ENCODE results near the gene MYO1H. TPM values are rescaled to one million over a fixed set of nuclear protein-coding genes. Genes with fewer than 3 reads are reported as not detected.

The MYO1H gene, protein sequence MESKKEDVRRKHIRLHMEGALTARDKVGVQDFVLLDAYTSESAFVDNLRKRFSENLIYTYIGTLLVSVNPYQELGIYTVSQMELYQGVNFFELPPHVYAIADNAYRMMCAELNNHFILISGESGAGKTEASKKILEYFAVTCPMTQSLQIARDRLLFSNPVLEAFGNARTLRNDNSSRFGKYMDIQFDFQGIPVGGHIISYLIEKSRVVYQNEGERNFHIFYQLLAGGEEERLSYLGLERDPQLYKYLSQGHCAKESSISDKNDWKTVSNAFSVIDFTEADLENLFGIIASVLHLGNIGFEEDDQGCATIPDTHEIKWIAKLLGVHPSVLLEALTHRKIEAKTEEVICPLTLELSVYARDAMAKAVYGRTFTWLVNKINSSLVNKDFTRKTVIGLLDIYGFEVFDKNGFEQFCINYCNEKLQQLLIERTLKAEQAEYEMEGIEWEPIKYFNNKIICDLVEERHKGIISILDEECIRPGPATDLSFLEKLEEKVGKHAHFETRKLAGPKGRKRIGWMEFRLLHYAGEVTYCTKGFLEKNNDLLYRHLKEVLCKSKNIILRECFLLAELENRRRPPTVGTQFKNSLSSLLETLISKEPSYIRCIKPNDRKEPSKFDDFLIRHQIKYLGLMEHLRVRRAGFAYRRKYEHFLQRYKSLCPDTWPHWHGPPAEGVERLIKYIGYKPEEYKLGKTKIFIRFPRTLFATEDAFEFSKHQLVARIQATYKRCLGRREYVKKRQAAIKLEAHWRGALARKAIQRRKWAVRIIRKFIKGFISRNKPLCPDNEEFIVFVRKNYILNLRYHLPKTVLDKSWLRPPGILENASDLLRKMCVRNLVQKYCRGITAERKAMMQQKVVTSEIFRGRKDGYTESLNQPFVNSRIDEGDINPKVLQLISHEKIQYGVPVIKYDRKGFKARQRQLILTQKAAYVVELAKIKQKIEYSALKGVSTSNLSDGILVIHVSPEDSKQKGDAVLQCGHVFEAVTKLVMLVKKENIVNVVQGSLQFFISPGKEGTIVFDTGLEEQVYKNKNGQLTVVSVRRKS
- 0.12 and 0.15 TPM in 2 replicates for polyA plus RNA-seq (2013)

DNA sequence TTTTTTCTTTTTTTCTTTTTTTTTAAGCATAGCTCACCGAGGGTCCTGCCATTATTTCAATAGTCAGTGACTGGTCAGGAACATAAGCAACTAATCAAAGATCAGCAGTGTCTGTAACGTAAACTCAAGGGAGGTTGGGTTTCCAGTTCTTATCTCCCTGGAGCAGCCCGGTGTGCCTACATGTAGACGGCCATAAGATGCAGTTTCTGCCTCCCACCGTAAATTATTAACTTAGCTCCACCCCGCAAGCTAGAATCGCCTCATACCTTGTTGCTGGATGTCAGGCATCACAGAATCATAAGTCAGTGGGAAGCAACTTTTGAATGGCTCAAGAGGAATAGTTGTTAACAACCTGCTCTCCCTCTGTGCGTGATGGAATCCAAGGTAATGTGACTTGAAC is at the start of gene MYO1H:
MYO1H (plus strand) TSS at position 312 of the 400 bp plus-strand sequence; CDS start at position 373, 61 bp downstream.
- no peak within 1 kb of the TSS for H3K4me3 ChIP-seq (ENCODE audit: low read depth, low read length)
- no peak within 1 kb of the TSS for H3K4me2 ChIP-seq (ENCODE audit: low read length)
- no peak within 1 kb of the TSS for H2AK5ac ChIP-seq (ENCODE audit: low read length)
- no peak within 1 kb of the TSS for H3K4ac ChIP-seq (ENCODE audit: low read depth, low read length)
- peaks cover 2% of the 10 kb centered on the region for H3K9me3 ChIP-seq (ENCODE audit: insufficient read depth, low read depth, low read length)
- no peak within 1 kb of the TSS for H3K23ac ChIP-seq (ENCODE audit: low read length)
- H2AFZ ChIP-seq (ENCODE audit: insufficient read depth, low read length, poor library complexity): no peak within 1 kb of the TSS
- no CpG with 5 or more reads among the region's 8 CpGs for WGBS (ENCODE audit: extremely low coverage, insufficient coverage, insufficient read length)
- H2BK12ac ChIP-seq (ENCODE audit: low read length): no peak within 1 kb of the TSS
- no peaks in the 10 kb centered on the region for H3K4me1 ChIP-seq (ENCODE audit: control insufficient read depth in 1 of 2, insufficient read depth in 2 of 2, low read length in 2 of 2)
- H2BK120ac ChIP-seq (ENCODE audit: insufficient read depth, low read length, poor library complexity): no peak within 1 kb of the TSS
- no peaks in the 10 kb centered on the region for H3K27me3 ChIP-seq (ENCODE audit: insufficient read depth, low read length)
- no peaks in the 10 kb centered on the region for H3K36me3 ChIP-seq (ENCODE audit: control insufficient read depth in 1 of 2, insufficient read depth in 2 of 2, low read length in 2 of 2)
- no peak for DNase-seq
- H2BK5ac ChIP-seq (ENCODE audit: low read depth, low read length, poor library complexity): no peak within 1 kb of the TSS
- no peak within 1 kb of the TSS for H4K8ac ChIP-seq (ENCODE audit: low read depth, low read length)
- no peaks in the 10 kb centered on the region for H3K79me1 ChIP-seq (ENCODE audit: low read length)
- H3K79me2 ChIP-seq (ENCODE audit: control insufficient read depth, insufficient read depth, low read length, poor library complexity): no peaks in the 10 kb centered on the region
- no peak within 1 kb of the TSS for H4K91ac ChIP-seq (ENCODE audit: low read depth, low read length)
- H3K14ac ChIP-seq (ENCODE audit: low read length): no peak within 1 kb of the TSS
- H4K12ac ChIP-seq (ENCODE audit: low read depth, low read length): no peak within 1 kb of the TSS
- no peak within 1 kb of the TSS for H3K27ac ChIP-seq (ENCODE audit: low read depth, low read length)
- no peak within 1 kb of the TSS for H3K9ac ChIP-seq (ENCODE audit: low read length)
- H3K18ac ChIP-seq (ENCODE audit: low read length): no peak within 1 kb of the TSS

DNA sequence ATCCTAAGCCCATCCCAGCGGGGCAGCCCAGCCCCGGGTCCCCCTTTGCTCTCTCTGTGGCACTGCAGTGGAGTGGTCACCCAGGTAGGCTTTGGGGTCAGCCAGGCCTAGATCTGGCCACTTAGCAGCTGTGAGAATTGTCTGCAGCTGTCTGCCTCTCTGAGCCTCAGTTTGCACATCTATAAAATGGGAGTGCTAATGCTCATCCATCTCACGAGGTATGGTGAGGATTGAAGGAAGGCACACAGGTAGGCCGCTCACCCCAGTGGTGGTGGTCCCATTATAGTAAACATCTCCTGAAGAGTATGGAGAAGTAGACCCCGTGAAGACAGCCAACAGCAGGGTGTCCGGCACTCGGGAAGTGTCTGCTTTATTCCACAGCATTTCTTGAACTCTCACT is 47.9 kb upstream of the MYO1H start:
- Histone ChIP-seq H3K9ac (ENCODE audit: low read length) (no peak overlapping the region), H3K14ac (ENCODE audit: low read length) (no peak overlapping the region), H2BK120ac (ENCODE audit: insufficient read depth, low read length, poor library complexity) (no peak overlapping the region), H3K27me3 (ENCODE audit: insufficient read depth, low read length) (no peaks in the 10 kb centered on the region), H3K18ac (ENCODE audit: low read length) (no peak overlapping the region), H3K79me1 (ENCODE audit: low read length) (no peaks in the 10 kb centered on the region), H3K23ac (ENCODE audit: low read length) (no peak overlapping the region), H3K9me3 (ENCODE audit: insufficient read depth, low read depth, low read length) (peaks cover 3% of the 10 kb centered on the region), H2BK12ac (ENCODE audit: low read length) (no peak overlapping the region), H4K12ac (ENCODE audit: low read depth, low read length) (no peak overlapping the region), H3K4ac (ENCODE audit: low read depth, low read length) (no peak overlapping the region), H3K27ac (ENCODE audit: low read depth, low read length) (no peak overlapping the region), H4K91ac (ENCODE audit: low read depth, low read length) (no peak overlapping the region), H2AFZ (ENCODE audit: insufficient read depth, low read length, poor library complexity) (no peak overlapping the region), H4K8ac (ENCODE audit: low read depth, low read length) (no peak overlapping the region), H2BK5ac (ENCODE audit: low read depth, low read length, poor library complexity) (no peak overlapping the region), H2AK5ac (ENCODE audit: low read length) (no peak overlapping the region), H3K4me2 (ENCODE audit: low read length) (no peak overlapping the region), H3K79me2 (ENCODE audit: control insufficient read depth, insufficient read depth, low read length, poor library complexity) (no peaks in the 10 kb centered on the region), H3K36me3 (ENCODE audit: control insufficient read depth in 1 of 2, insufficient read depth in 2 of 2, low read length in 2 of 2) (no peaks in the 10 kb centered on the region), H3K4me1 (ENCODE audit: control insufficient read depth in 1 of 2, insufficient read depth in 2 of 2, low read length in 2 of 2) (no peaks in the 10 kb centered on the region), H3K4me3 (ENCODE audit: low read depth, low read length) (no peak overlapping the region)
- WGBS (ENCODE audit: extremely low coverage, insufficient coverage, insufficient read length): no CpG with 5 or more reads among the region's 7 CpGs
- DNase-seq: no peak

DNA sequence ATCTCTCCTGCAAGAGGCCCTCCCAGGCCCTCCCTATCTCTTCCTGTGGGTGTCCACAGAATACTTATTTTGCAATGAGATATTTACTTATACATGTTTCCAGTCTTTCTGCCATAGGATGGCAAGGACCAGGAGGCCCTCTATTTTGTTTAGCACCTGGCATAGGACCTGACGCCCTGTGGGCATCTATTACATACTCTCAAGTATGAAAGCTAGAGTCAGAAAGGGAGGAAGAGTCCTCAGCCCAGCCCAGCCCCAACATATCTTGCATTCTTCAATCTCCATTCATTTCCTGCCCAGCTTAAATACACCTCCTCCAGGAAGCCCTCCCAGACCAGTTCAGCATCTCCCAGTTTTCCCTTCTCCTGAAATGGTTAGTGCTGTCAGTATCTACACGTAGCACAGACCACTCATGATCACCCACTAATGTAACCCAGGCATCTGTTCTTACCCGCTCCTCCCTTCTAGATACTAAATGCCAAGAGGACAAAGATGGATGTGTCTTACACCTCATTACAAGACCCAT is 46.0 kb upstream of the MYO1H start:
- no peak overlapping the region for H2BK12ac ChIP-seq (ENCODE audit: low read length)
- no peak overlapping the region for H2BK5ac ChIP-seq (ENCODE audit: low read depth, low read length, poor library complexity)
- no peak overlapping the region for H3K14ac ChIP-seq (ENCODE audit: low read length)
- no peaks in the 10 kb centered on the region for H3K27me3 ChIP-seq (ENCODE audit: insufficient read depth, low read length)
- no peaks in the 10 kb centered on the region for H3K36me3 ChIP-seq (ENCODE audit: control insufficient read depth in 1 of 2, insufficient read depth in 2 of 2, low read length in 2 of 2)
- no peaks in the 10 kb centered on the region for H3K79me1 ChIP-seq (ENCODE audit: low read length)
- H3K9me3 ChIP-seq (ENCODE audit: insufficient read depth, low read depth, low read length): peaks cover 2% of the 10 kb centered on the region
- H3K4me1 ChIP-seq (ENCODE audit: control insufficient read depth in 1 of 2, insufficient read depth in 2 of 2, low read length in 2 of 2): no peaks in the 10 kb centered on the region
- no peak overlapping the region for H3K4ac ChIP-seq (ENCODE audit: low read depth, low read length)
- no peak overlapping the region for H2AK5ac ChIP-seq (ENCODE audit: low read length)
- H3K9ac ChIP-seq (ENCODE audit: low read length): no peak overlapping the region
- H3K79me2 ChIP-seq (ENCODE audit: control insufficient read depth, insufficient read depth, low read length, poor library complexity): no peaks in the 10 kb centered on the region
- H3K18ac ChIP-seq (ENCODE audit: low read length): no peak overlapping the region
- no peak overlapping the region for H2AFZ ChIP-seq (ENCODE audit: insufficient read depth, low read length, poor library complexity)
- no peak overlapping the region for H4K91ac ChIP-seq (ENCODE audit: low read depth, low read length)
- no peak overlapping the region for H2BK120ac ChIP-seq (ENCODE audit: insufficient read depth, low read length, poor library complexity)
- H3K27ac ChIP-seq (ENCODE audit: low read depth, low read length): no peak overlapping the region
- no peak overlapping the region for H4K12ac ChIP-seq (ENCODE audit: low read depth, low read length)
- no peak for DNase-seq
- no peak overlapping the region for H3K4me2 ChIP-seq (ENCODE audit: low read length)
- WGBS (ENCODE audit: extremely low coverage, insufficient coverage, insufficient read length): no CpG with 5 or more reads among the region's 3 CpGs
- H3K4me3 ChIP-seq (ENCODE audit: low read depth, low read length): no peak overlapping the region
- H3K23ac ChIP-seq (ENCODE audit: low read length): no peak overlapping the region
- H4K8ac ChIP-seq (ENCODE audit: low read depth, low read length): no peak overlapping the region

DNA sequence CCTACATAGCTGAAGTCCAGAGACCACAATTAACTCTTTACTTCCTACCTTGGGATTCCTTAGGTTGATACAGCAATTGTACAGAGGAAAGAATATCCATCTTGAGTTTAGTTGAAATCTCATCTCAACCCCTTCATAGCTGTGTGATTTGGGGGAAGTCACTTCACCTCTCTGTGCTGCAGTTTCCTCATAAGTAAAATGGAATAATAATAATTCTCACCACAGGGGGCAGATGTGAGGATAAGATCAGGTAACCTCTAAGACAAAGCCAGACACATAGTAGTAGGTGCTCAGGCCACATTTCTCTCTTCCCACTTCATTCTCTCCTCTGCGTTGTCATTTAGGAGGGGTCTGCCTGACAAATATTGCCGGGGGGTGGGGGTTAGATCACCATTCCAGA is 45.3 kb upstream of the MYO1H start:
- Histone ChIP-seq H3K36me3 (ENCODE audit: control insufficient read depth in 1 of 2, insufficient read depth in 2 of 2, low read length in 2 of 2) (no peaks in the 10 kb centered on the region), H3K9ac (ENCODE audit: low read length) (no peak overlapping the region), H2BK5ac (ENCODE audit: low read depth, low read length, poor library complexity) (no peak overlapping the region), H4K91ac (ENCODE audit: low read depth, low read length) (no peak overlapping the region), H3K4me2 (ENCODE audit: low read length) (no peak overlapping the region), H3K18ac (ENCODE audit: low read length) (no peak overlapping the region), H3K27me3 (ENCODE audit: insufficient read depth, low read length) (no peaks in the 10 kb centered on the region), H4K8ac (ENCODE audit: low read depth, low read length) (no peak overlapping the region), H3K4ac (ENCODE audit: low read depth, low read length) (no peak overlapping the region), H3K27ac (ENCODE audit: low read depth, low read length) (no peak overlapping the region), H4K12ac (ENCODE audit: low read depth, low read length) (no peak overlapping the region), H3K14ac (ENCODE audit: low read length) (no peak overlapping the region), H2AFZ (ENCODE audit: insufficient read depth, low read length, poor library complexity) (no peak overlapping the region), H3K79me2 (ENCODE audit: control insufficient read depth, insufficient read depth, low read length, poor library complexity) (no peaks in the 10 kb centered on the region), H2BK120ac (ENCODE audit: insufficient read depth, low read length, poor library complexity) (no peak overlapping the region), H3K79me1 (ENCODE audit: low read length) (no peaks in the 10 kb centered on the region), H3K9me3 (ENCODE audit: insufficient read depth, low read depth, low read length) (no peaks in the 10 kb centered on the region), H3K4me1 (ENCODE audit: control insufficient read depth in 1 of 2, insufficient read depth in 2 of 2, low read length in 2 of 2) (no peaks in the 10 kb centered on the region), H3K4me3 (ENCODE audit: low read depth, low read length) (no peak overlapping the region), H2AK5ac (ENCODE audit: low read length) (no peak overlapping the region), H2BK12ac (ENCODE audit: low read length) (no peak overlapping the region), H3K23ac (ENCODE audit: low read length) (no peak overlapping the region)
- DNase-seq: no peak
- no CpG with 5 or more reads among the region's 2 CpGs for WGBS (ENCODE audit: extremely low coverage, insufficient coverage, insufficient read length)

Measured in trophoblast cell (in vitro differentiated cells and primary cell).